A172 (cell line): ENCODE data around the gene ZNF385C. TPM values are rescaled to one million over a fixed set of nuclear protein-coding genes. Genes with fewer than 3 reads are reported as not detected.
"Not testable (repeated sequence)": the region's sequence is repeated elsewhere in the genome, so short reads cannot be mapped to it uniquely, and the experiment has no call there.

ENCODE experiments used
- DNase-seq: peaks from one replicate; pipeline ENCODE4 v3.0.0-alpha.2; 2015; ENCODE audit warnings: low spot score
- total RNA-seq: library from RNA; depleted of rRNA; stranded (reverse); fragments of >200 nt; shearing (Covaris generic); gene quantifications from 2 replicates; pipeline ENCODE4 v1.2.3, GENCODE V29; 2014

ZNF385C gene
- total RNA-seq, 1 experiment from 2014 or later = not detected

DNA sequence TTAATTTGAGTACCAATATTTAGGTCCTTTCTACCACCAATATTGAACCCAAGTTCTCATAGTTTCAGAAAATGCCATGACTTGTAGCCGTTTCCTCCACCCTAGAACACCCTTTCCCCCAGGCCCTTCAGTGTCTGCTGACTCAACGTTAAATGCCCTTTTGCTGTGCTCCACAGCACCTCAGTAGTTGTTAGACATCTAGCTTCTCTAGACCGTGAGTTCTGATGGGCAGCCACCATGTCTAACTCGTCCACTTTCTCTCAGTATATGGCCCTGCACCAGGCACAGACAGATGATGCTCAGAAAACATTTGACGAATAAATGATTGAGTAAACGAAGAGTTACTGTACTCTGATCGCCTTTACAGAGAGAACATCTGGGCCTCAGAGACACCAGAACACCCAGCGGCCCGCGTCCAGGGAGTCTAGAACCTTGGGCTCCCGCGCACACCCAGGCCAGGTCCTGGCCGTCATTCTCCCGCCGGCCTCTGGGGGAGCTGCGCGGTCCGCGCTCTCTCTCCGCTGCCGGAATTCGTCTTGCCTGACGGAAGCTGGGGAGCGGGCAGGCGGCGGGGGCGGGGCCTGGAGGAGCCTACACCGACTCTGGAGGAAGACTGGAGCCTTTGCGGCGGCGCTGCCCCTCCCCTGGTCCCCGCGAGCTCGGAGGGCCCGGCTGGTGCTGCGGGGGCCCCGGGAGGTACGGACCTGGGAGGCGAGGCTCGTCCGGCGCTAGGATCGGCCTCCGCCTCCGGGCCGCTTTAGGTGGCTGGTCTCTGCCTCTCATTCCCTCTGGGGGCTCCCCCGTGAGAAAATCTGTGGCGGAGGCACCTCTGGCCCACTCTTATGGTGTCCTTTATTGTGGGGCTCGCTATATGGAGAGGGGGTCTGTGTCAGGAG lies 78.5 kb downstream of the ZNF385C start, which contains the start of gene NKIRAS2:
NKIRAS2 (plus strand) TSS at position 582 of the 896 bp plus-strand sequence. CDS start 1,488 bp downstream, outside the sequence.
- DNase-seq = peak; percentile 84

DNA sequence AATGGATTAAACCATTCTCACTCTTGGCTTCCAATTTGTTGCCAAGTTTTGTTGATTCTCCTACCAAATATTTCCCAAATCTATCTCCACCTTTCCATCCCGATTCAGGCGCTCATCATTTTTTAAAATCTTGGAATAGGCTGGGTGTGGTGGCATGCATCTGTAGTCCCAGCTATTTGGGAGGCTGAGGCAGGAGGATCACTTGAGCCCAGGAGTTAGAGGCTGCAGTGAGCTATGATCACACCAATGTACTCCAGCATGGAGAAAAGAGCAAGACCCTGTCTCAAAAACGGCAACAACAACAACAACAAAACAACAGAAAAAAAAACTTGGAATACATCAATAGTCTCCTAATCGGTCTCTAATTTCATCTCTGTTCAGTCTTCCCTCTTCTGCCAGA lies 79.3 kb downstream of the ZNF385C start:
- DNase-seq = no peak

DNA sequence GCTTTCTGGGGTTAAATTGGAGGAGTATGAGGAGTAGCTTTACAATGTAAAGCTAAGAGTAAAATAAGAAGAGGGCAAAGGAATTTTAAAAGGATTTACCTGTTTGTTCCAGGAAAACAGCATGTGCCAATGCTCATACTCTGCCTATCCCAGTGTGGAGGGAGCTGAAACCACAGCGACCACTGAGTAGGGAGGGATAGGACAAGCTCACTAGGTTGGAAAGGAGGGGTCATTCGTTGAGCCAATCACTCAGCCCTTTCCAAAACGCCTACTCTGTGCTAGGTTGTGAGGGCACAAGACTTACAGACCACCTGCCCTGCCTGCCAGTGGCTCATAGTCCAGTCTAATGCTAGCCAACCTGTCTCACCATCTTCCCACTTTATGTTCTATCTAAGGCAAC lies 79.9 kb downstream of the ZNF385C start:
- no peak for DNase-seq

DNA sequence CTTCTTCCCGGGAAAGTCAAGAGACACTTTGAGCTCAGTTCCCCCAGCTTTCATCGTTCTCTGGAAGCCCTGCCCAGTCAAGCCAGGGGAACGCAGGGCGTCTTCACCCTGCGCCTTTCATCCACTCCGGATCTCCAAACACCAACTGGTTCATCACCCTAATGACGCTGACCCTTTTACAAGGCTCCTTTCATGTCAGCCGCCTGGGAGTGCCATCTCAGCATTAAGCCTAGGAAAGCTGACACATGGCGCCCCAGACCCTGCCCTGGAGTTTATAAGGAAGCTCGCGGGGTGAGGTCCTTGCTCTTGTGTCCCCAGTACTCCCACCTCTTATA lies 80.4 kb downstream of the ZNF385C start:
- DNase-seq = no peak

DNA sequence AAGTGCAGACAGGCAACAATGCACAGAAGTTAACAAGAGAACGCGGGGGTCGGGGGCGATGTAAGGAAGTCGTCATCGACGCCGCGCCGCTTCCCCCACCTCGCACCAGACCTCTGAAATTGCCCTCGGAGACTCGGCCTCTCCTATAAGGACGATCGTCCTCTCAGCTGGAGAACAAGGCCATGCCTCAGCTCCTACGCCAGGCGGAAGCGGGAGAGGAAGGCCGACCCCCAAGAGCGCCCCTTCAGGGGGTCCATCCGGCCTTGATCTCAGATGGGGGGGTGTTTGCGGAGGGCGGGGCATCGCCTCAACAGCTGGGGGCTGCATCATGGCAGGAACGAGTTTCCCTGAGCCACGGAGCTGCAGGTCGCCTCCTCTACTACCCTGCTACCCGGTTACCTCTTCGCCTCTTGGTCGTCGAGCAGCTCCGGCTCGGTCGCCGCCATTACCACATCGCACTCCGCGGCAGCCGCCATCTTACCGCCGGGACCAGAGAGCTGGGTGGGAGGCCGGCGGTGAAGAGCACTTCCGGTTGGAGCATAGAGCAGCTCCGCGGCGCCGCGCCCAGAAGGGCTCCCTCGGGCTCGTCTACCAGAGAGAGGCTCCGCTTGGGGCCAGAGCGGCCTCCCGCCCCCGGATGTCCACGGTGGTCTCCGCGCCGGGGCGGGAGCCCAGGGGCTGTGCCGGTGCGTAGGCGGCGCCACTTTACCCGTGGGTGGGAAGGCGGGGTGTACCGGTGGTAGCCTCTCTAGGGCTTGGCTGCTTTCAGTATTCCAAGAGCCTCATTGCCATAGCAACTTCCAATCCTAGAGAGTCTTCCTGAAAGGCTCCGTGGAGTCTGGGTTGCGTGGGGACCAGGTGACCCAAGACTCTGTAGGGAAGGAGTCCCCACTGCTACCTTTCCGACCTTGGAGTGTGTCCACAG lies 81.1 kb downstream of the ZNF385C start, which contains the start of gene DNAJC7:
DNAJC7 (minus strand) TSS at position 499 of the 925 bp plus-strand sequence; CDS start at position 476, 23 bp downstream.
- DNase-seq = peak; percentile 88

DNA sequence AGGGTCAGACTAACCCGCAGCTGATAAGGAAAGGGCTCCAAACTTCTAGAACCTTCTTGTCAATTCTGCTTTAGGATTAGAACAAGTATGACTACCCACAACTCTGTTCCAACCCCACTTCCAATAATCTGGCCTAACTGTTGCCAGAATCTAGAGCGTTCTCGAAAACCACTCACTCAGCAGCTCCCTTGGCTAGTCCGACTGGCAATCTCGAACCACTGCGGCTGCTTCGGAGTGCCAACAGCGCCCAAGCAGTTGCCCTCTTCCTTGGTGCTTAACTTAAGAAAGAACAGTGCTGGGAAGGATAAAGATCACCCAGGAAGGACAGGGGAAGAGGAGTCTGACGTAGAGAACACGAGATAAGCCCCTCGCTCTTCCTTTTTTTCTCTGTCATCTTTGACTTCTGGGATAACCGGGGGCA lies 81.9 kb downstream of the ZNF385C start:
- DNase-seq = no peak

DNA sequence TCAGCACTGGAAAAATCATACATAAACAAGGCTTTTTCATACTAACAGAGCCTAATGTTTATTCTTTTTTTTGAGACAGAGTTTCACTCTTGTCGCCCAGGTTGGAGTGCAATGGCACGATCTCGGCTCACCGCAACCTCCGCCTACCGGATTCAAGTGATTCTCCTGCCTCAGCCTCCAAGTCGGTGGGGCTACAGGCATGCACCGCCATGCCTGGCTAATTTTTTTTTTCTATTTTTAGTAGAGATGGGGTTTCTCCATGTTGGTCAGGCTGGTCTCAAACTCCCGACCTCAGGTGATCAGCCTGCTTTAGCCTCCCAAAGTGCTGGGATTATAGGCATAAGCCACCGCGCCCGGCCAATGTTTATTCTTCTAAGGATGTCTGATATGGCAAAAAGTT lies 84.5 kb downstream of the ZNF385C start:
- not testable (repeated sequence) for DNase-seq

DNA sequence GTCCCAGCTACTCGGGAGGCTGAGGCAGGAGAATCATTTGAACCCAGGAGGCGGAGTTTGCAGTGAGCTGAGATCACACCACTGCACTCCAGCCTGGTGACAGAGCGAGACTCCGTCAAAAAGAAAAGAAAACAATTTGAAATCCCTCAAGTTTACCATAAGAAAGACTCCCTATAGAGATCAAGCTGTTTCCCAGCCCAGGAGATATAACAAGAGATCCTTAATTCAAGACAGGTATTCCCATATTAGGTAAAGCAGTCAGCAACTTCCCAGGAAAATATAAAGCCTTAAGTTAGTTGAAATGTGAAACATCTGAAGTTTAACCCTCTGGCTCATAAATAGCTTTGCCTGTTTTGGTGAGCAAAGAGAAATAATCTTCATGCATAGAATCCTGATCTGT lies 85.9 kb downstream of the ZNF385C start:
- DNase-seq = not testable (repeated sequence)

DNA sequence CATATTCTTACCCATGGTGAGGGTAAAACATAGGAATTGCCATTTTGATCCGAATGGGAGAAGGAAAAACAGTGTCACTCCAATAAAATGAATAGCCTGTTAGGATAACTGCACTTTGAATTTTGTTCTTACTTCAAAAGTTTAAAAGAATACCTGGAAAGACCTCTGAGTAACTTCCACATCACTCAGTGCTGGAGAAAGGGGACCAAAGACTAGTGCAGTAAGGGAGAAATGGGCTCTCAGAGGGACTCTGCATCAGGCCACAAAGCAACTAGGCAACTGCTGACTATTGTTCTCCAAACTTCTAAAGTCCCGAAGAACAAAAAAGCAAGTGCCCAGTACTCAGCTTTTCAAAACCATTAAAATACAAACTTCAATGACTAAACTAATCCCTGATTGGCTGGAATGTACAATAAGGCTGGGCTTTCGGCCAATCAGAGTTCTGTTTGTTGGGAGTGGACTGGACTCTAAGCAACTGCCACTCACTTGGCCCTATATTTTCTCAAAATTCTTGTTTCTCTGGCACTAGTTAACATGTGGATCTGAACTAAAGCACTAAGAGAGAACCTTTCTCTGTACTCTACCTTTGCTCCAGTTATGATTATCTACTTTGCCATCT lies 87.3 kb downstream of the ZNF385C start:
- DNase-seq = peak; percentile 53

DNA sequence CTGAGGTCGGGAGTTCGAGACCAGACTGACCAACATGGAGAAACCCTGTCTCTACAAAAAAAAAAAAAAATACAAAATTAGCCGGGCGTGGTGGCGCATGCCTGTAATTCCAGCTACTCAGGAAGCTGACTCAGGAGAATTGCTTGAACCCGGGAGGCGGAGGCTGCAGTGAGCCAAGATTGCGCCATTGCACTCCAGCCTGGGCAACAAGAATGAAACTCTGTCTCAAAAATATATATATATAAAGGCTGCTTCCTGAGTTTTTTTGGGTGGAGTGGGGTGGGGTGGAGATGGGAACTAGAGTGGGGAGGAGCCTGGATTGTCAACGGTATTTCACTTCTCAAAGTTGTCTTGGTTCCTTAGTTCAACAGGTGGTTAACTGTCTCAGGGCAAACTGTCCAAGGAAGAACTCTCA lies 88.0 kb downstream of the ZNF385C start:
- not testable (repeated sequence) for DNase-seq

DNA sequence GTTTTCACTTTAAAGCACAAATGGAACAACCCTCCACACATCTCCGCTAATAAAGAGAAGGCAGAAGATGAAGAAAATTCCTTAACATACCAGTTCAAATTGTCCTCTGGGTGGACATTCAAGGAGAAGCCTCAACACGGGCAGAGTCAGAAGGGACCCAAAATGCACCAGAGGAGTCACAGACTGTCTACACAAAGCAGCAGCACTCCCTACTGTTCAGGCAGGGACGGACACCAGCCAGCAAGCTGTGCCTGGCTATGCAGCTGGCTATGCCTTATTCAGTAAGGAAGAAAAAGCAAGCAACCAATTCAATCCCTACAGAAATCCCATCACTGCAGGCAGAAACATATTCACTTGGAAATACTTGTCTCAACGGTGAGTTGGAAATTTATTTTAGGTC lies 89.1 kb downstream of the ZNF385C start:
- no peak for DNase-seq

DNA sequence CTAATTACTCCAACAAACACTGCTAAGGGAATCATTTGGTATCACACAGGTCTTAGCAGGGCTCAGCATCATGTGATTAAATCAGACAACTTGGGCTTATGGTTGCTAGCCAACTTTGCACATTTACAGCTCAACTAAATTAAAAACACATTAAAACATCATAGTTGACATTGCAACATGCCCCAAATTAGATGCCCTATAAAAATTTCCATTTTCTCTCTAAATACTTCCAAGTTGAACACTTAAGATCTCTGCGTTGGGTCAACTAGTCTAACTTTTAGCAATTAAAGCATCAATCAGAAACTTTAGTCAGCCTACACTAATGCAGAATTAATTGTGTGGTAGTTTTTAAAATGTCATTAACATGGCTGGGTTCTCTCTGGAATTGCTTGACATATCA lies 93.1 kb downstream of the ZNF385C start:
- DNase-seq = no peak

DNA sequence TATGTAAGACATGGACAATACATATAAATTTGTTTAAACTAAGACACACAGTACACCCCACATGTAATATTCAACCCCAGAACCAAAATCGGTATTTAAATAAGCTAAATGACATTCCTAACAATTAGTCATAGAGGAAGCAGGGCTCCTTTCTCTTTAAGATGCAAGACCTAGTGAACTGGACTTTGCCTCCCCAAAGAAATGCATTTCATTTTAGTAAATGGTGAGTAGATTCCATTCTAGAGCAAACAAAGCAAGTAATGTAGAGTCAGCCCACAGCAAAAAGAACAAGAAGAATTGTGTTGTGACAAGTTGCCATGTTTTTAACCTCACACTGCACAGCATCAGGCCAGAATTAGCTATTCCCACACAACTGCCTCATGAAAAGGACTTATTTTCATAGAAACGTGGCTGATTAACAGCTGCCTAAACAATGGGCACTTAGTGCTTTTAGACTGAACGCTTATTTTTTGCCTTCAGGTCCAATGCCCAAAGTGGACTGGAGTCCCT lies 95.4 kb downstream of the ZNF385C start:
- no peak for DNase-seq

DNA sequence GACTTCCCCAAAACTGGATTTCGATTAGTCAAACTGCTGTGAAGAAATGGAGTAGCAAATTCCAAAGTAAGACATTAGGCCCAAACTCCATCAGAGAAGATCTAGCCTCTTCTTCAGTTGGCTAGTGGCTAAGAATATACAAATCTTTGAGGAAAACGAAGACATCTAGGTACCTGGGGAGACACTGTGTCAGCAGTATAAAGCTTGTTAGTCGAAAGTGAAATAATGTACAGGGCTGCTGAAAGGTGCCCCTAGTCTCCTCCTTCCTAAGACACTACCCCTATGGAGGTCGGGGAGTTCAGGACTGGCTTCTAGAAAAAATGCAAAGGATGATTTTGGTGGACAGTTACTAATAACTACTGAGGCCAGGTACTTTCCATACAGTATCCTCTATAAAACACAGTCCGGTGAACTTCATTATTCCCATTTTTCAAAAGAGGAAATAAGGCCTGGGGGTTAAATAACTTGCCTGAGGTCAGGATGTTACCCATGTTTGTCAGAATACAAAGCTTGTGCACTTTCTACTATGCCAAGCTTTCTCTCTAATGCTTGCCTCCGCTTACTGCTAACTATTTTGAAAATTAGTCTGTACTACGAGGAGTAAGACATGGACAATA lies 96.0 kb downstream of the ZNF385C start:
- DNase-seq = no peak

DNA sequence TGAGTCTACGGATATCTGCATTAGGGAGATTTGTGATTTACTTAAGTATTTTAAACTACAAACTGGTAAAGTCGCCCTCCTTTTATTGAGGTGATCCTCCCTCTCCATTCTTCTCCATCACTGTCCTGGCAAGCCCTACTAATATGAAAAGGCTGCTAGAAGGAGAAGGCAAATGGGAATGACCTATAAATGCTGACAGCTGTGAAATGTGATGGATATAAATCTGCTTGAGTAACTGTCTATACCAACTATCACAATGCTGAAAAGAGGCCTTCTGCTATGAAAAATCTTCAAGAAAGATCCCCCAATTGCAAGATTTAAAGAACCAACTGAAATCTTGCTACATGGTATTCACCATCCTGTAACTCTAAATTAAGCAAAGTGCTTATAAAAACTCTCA lies 96.5 kb downstream of the ZNF385C start:
- DNase-seq = no peak

DNA sequence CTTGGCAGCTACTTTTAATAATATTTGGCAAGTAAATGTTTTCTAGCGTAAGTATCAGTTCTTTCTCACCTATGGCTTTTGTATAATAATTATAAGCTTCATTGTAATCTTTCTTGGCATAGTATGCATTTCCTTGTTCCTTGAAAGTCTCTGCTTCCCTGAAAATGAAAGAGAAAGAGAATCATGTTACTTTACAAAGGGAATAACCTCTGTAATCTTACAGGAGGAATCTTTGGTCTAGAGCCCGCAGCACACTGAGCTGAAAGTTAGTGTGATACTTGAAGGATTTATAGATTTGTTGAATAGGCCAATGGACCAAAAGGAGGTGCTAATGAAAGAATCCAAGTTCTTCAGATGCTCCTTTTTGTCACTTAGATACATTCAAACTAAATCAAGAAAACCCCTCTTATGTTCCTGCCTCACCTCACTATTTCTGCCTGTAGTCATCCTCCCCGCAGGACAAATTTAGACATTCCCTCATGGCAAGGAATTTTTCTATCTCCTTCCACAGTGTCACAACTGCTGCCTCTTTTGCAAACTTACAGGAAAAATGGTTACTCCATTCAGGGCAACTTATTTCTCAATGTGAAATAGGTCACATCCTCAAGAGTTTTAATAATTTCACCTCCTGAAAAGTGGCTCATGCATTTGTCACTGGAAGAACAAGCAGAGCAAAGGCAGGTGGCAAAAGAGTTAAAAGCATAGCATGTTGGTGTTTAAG lies 97.7 kb downstream of the ZNF385C start:
- DNase-seq = no peak

DNA sequence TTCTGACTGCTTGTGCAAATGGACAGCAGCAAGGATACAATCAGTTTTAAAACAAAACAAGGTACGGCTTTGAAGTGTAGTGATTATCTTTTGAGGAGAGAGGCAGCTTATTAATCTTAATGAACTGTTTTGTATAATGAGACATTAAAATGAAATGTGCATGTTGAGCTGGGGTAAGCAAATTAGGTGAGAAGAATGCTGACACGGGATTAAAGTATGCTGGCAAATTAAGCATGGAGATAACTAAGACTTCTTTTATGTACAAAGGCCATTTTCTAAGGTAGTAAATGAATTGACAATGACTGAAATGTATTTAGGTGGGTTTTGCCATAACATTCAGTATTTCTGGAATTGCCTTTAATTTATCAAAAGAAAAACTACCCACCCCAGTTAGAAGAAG lies 99.8 kb downstream of the ZNF385C start:
- DNase-seq = no peak

DNA sequence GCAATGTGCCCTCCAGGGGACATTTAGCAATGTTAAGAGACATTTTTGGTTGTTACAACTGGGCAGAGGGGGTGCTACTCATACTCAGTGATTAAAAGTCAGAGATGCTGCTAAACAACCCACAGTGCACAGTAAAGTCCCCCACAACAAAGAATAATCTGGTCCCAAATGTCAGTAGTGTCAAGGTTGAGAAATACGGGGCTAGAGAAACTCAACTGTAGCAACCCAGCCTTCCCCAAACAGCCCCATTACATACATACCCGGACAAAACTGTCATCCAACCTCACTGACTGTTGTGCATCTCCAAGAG lies 101.5 kb downstream of the ZNF385C start:
- no peak for DNase-seq

DNA sequence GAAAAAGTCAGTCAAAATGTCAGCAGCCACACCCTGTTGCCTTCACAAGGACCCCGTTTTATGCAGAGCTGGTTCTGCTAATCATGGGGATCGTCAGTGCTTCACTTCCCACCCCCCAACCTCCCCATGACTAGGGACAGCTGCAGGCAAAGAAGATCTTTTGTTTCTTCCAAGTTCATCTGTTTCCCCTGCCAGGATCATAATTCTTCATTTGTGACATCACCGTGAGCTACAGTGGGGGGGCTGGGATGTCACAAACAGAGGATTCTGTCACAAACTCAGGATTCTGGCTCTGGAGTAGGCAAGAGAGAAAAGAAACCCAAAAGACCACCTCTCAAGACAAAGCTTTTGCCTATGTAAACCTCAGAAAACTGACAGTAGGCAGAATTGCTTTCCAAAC lies 105.7 kb downstream of the ZNF385C start:
- no peak for DNase-seq

DNA sequence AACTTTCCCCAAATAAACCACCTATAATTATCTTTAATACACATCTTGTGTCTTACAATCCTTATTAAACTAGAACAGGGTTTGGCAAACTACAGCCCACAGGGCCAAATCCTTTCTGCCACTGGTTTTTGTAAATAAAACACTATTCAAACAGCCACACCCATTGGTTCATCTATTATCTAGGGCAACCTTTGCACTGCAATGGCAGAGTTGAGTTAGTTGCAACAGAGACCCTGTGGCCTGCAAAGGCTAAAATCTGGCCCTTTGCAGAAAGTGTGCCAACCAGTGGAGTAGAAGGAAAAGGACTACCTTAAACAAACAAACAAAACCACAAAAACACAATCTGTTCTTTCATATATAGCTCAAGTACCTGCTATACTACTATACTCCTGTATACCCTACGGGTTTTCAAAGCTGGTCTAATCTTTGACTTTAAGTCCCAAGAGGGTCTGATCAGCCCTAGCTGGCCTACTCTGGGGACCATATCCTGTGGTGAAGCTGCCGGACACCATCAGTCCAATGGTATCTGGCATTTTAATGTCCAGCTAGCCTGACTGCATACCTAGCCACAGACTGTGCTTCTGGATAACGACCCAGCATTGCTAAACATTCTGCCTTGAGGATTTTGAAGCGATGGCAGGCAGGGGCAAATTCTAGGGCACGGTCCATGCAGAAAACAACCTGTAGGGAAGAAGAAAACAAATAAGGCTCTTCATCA lies 108.4 kb downstream of the ZNF385C start:
- no peak for DNase-seq
